ENCODE results near the gene MTMR1. TPM values are rescaled to one million over a fixed set of nuclear protein-coding genes. Genes with fewer than 3 reads are reported as not detected.

MTMR1 gene
- total RNA-seq, 1 experiment from 2014 or later: 15.6 TPM

GRCh38 chrX:150663073-150663472 is 30.1 kb upstream of the MTMR1 start:
- H3K27me3 Mint-ChIP-seq (ENCODE audit: low read depth): no peaks in the 10 kb centered on the region
- H3K4me1 Mint-ChIP-seq: peaks cover 5% of the 10 kb centered on the region
- ChIA-PET CTCF (no interaction called here), POLR2A (no interaction called here)
- TF ChIP-seq USF1 (CRISPR knock-in tag; IDR thresholded peaks at IDR 0.05) (no peak), E2F5 (CRISPR knock-in tag; IDR thresholded peaks at IDR 0.05) (no peak), ZNF423 (CRISPR knock-in tag; IDR thresholded peaks at IDR 0.05) (no peak), FOXJ3 (CRISPR knock-in tag; IDR thresholded peaks at IDR 0.05; ENCODE audit: borderline replicate concordance) (no peak), ZNF317 (CRISPR knock-in tag; IDR thresholded peaks at IDR 0.05; ENCODE audit: borderline replicate concordance, low read depth) (no peak), ZNF263 (CRISPR knock-in tag; IDR thresholded peaks at IDR 0.05; ENCODE audit: low read depth) (no peak), ZBTB21 (CRISPR knock-in tag; IDR thresholded peaks at IDR 0.05; ENCODE audit: borderline replicate concordance) (no peak), SOX15 (CRISPR knock-in tag; IDR thresholded peaks at IDR 0.05) (no peak), E2F4 (CRISPR knock-in tag; IDR thresholded peaks at IDR 0.05; ENCODE audit: borderline replicate concordance, low read depth) (no peak), HMGA2 (CRISPR knock-in tag; IDR thresholded peaks at IDR 0.05) (no peak), ZNF219 (CRISPR knock-in tag; IDR thresholded peaks at IDR 0.05; ENCODE audit: borderline replicate concordance) (no peak), KAT7 (CRISPR knock-in tag; IDR thresholded peaks at IDR 0.05; ENCODE audit: borderline replicate concordance) (no peak), PREB (CRISPR knock-in tag; IDR thresholded peaks at IDR 0.05; ENCODE audit: borderline replicate concordance) (no peak)
- TF ChIP-seq, protein P1, sequence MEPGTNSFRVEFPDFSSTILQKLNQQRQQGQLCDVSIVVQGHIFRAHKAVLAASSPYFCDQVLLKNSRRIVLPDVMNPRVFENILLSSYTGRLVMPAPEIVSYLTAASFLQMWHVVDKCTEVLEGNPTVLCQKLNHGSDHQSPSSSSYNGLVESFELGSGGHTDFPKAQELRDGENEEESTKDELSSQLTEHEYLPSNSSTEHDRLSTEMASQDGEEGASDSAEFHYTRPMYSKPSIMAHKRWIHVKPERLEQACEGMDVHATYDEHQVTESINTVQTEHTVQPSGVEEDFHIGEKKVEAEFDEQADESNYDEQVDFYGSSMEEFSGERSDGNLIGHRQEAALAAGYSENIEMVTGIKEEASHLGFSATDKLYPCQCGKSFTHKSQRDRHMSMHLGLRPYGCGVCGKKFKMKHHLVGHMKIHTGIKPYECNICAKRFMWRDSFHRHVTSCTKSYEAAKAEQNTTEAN (CRISPR knock-in tag; IDR thresholded peaks at IDR 0.05): no peak
- TF ChIP-seq, protein P2, sequence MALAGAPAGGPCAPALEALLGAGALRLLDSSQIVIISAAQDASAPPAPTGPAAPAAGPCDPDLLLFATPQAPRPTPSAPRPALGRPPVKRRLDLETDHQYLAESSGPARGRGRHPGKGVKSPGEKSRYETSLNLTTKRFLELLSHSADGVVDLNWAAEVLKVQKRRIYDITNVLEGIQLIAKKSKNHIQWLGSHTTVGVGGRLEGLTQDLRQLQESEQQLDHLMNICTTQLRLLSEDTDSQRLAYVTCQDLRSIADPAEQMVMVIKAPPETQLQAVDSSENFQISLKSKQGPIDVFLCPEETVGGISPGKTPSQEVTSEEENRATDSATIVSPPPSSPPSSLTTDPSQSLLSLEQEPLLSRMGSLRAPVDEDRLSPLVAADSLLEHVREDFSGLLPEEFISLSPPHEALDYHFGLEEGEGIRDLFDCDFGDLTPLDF (CRISPR knock-in tag; IDR thresholded peaks at IDR 0.05): no peak
- TF ChIP-seq, protein P3, sequence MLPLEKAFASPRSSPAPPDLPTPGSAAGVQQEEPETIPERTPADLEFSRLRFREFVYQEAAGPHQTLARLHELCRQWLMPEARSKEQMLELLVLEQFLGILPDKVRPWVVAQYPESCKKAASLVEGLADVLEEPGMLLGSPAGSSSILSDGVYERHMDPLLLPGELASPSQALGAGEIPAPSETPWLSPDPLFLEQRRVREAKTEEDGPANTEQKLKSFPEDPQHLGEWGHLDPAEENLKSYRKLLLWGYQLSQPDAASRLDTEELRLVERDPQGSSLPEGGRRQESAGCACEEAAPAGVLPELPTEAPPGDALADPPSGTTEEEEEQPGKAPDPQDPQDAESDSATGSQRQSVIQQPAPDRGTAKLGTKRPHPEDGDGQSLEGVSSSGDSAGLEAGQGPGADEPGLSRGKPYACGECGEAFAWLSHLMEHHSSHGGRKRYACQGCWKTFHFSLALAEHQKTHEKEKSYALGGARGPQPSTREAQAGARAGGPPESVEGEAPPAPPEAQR (CRISPR knock-in tag; IDR thresholded peaks at IDR 0.05): no peak
- TF ChIP-seq, protein P4, sequence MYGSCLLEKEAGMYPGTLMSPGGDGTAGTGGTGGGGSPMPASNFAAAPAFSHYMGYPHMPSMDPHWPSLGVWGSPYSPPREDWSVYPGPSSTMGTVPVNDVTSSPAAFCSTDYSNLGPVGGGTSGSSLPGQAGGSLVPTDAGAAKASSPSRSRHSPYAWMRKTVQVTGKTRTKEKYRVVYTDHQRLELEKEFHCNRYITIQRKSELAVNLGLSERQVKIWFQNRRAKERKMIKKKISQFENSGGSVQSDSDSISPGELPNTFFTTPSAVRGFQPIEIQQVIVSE (CRISPR knock-in tag; IDR thresholded peaks at IDR 0.05; ENCODE audit: borderline replicate concordance): no peak
- no peak for ATAC-seq
- no peak overlapping the region for H3K4me3 Mint-ChIP-seq
- no peak overlapping the region for H3K27ac Mint-ChIP-seq
- no peaks in the 10 kb centered on the region for H3K9me3 Mint-ChIP-seq
- no peak for DNase-seq (ENCODE audit: low spot score)
- H3K36me3 Mint-ChIP-seq: peaks cover 21% of the 10 kb centered on the region

All from WTC11 (cell line).